GM12878 (cell line): Measurements from ENCODE around the gene PLS1.

ENCODE experiments used
- ATF2 ChIP-seq: IDR thresholded peaks from 2 replicates; pipeline ENCODE4 v1.6.1; 2012; ENCODE audit warnings: low read length, inconsistent platforms
- CTCF ChIP-seq, 3 experiments: IDR thresholded peaks in 2 of 3; conservative IDR thresholded peaks in 1 of 3; 2 replicates each; pipeline ENCODE4 v1.5.1; 2011; ENCODE audit warnings: low read depth in 3 of 3, low read length in 3 of 3, mild to moderate bottlenecking in 3 of 3, control low read depth in 2 of 3, moderate library complexity in 2 of 3, inconsistent platforms in 1 of 3, mixed read lengths in 1 of 3; ENCODE audit not compliant: control insufficient read depth in 2 of 3, insufficient read depth in 1 of 3; ENCODE audit errors: extremely low read depth in 1 of 3
- NFYB ChIP-seq: IDR thresholded peaks from 2 replicates; pipeline ENCODE4 v1.6.1; 2011; ENCODE audit warnings: low read depth, mild to moderate bottlenecking, low read length, improper control_type of control experiment, moderate library complexity; ENCODE audit not compliant: insufficient read depth
- POLR2A ChIP-seq: IDR thresholded peaks from 2 replicates; pipeline ENCODE4 v1.6.1; 2011; ENCODE audit warnings: low read depth, mild to moderate bottlenecking, low read length
- RELA ChIP-seq: fragments of 450-650 bp; IDR thresholded peaks from 2 replicates; pipeline ENCODE4 v1.8.0; 2014; ENCODE audit warnings: borderline replicate concordance; ENCODE audit not compliant: partially characterized antibody
- SP1 ChIP-seq: IDR thresholded peaks from one replicate; pipeline ENCODE4 v1.6.1; 2011; ENCODE audit warnings: low read depth, low read length

DNA sequence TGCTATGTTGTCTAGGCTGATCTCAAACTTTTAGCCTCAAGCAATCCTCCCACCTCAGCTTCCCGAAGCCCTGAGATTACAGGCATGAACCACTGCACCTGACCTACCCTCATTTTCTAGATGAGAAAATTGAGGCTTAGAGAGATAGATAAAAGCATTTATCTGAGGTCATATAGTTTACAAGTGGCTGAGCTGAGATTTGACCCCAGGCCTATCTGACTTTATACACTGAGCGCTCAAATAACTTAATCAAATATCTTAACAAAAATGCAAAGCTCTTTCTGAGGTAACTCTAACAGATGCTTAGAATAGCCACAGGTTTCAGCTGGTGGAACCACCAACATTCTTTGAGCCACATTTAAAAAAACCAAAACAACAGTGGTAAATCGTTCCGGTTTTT lies 5.5 kb downstream of the PLS1 start:
- no peak for TF ChIP-seq ATF2
- TF ChIP-seq CTCF (IDR thresholded peaks at IDR 0.05 in 2 of 3, conservative IDR thresholded peaks at IDR 0.05 in 1 of 3; ENCODE audit: control insufficient read depth in 2 of 3, extremely low read depth in 1 of 3, insufficient read depth in 1 of 3, low read depth in 3 of 3, low read length in 3 of 3): no peak
- TF ChIP-seq NFYB: no peak
- no peak for TF ChIP-seq POLR2A
- TF ChIP-seq SP1: no peak
- TF ChIP-seq RELA: no peak
